GM21717 (cell line): ENCODE results near the gene LAMC3.

Experiments
- ATAC-seq: cut with Tn5 transposase; IDR thresholded peaks from one replicate; pipeline ENCODE4 v1.9.1; 2021; ENCODE audit warnings: mild to moderate bottlenecking, moderate library complexity; ENCODE audit not compliant: unreplicated experiment

The LAMC3 gene

GRCh38 chr9:131039129-131039954 lies 30.4 kb downstream of the LAMC3 start:
- ATAC-seq, result no peak

DNA sequence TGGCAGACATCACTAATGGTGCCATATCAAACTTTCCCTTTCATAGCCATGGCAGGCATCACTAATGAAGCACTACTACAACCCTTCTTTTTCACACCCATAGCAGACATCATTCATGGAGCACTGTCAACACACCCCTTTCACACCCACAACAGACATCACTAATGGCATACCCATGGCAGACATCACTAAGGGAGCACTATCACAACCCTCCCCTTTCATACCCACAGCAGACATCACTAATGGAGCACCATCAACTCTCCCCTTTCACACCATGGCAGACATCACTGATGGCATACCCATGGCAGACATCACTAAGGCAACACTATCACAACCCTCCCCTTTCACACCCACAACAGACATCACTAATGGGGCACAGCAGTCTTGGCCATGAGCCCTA lies 33.7 kb downstream of the LAMC3 start:
- ATAC-seq, result no peak

DNA sequence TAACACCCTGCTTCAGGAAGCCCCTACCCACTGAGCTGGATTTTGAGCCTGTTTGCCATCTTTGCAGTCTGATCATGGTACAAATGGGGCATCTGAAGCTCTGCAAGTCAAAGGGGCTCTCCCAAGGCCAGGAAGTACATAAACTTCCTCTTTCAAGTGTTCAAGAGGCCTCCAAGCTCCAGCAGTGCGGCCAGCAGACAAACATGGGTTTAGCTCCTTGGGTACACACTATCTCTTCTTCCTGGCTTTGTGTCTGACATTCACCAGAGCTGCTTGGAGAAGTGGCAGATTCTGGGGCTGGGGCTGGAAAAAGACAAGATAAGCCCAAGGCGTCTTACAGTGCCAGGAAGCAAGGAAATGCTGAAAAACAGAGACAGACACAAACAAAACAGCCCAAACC lies 34.1 kb downstream of the LAMC3 start:
- ATAC-seq, result no peak

- ATAC-seq, result no peak
Observed at GRCh38 chr9:131043646-131044045, 34.7 kb downstream of the LAMC3 start.

- no peak for ATAC-seq
Observed at GRCh38 chr9:131045300-131046092, 36.5 kb downstream of the LAMC3 start.

DNA sequence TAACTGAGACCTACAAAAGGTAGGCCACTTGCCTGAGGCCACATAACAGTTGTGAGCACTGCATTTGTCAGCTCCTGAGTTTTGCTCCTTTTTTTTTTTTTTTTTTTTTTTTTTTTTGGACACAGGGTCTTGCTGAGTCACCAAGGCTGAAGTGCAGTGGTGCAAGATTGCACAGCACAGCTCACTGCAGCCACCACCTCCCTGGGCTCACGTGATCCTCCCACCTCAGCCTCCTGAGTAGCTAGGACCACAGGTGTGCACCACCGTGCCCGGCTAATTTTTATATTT lies 37.1 kb downstream of the LAMC3 start:
- no peak for ATAC-seq

DNA sequence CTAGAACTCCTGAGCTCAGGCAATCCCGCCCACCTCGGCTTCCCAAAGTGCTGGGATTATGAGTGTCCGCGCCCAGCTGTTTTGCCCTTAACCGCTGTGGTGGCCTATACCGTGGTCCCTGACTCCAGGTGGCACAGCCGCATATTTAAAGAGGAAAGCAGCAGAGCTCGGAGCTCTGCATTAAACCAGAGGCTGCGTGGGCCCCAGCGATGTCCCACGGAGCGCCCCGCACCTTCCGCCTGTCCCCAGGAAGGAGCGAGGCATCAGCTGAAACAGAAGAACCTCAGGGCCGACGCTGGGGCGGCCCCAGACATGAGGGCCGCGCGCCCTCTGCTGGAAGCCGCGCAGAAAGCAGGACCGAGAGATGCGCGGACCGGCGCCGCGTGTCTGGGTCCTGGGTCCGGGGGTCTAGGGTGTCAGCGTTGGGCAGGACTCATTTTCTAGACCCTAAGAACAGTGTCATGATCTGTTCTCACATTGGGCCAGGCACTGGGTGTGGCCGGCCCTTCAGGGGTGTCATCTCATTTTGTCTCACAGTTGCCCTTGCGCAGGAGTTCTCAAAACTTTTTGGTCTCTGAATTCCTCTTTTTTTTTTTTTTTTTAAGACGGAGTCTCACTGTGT lies 37.7 kb downstream of the LAMC3 start:
- ATAC-seq, result no peak

GRCh38 chr9:131048332-131048731 lies 39.4 kb downstream of the LAMC3 start:
- ATAC-seq, result no peak

DNA sequence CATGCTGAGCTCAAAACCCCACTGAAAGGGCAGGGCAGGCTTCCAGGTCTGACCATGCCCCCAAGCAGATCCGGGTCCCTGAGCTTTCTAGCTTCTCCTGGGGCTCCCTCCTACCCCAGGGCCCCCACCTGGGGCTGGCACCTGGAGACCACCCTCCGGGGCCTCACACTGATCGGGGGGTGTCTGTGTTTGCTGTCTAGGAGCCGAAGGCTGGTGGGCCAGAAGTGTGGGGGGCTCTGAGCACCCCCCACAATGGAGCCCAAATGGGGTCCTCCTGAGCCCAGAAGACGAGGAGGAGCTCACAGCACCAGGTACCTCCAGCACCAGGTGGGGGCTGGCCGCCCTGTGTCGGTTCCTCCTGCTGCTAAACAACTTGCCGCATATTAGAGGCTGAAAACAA lies 39.8 kb downstream of the LAMC3 start:
- no peak for ATAC-seq

GRCh38 chr9:131049829-131050715 lies 41.1 kb downstream of the LAMC3 start:
- ATAC-seq, result no peak

- no peak for ATAC-seq
Observed at GRCh38 chr9:131050831-131051230, 41.9 kb downstream of the LAMC3 start.

- no peak for ATAC-seq
Observed at GRCh38 chr9:131051592-131052517, 42.9 kb downstream of the LAMC3 start.

DNA sequence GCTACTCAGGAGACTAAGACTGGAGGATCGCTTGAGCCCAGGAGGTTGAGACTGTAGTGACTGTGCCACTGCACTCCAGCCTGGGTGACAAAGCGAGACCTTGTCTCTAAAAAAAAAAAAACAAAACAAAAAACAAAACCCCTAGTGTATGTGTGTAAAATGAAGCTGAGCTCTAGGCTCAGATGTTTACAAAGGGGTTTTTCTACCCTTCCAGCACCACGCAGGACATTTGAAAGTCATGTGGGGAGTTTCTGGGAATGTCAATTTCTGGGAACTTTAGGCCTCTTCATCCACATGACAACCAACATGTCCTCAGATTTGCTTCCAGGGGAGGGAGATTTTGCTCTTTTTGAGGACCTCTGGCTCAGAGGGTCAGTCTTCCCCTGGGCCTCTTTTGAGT lies 44.9 kb downstream of the LAMC3 start:
- no peak for ATAC-seq

- no peak for ATAC-seq
Observed at GRCh38 chr9:131056781-131057506, 48.0 kb downstream of the LAMC3 start.

DNA sequence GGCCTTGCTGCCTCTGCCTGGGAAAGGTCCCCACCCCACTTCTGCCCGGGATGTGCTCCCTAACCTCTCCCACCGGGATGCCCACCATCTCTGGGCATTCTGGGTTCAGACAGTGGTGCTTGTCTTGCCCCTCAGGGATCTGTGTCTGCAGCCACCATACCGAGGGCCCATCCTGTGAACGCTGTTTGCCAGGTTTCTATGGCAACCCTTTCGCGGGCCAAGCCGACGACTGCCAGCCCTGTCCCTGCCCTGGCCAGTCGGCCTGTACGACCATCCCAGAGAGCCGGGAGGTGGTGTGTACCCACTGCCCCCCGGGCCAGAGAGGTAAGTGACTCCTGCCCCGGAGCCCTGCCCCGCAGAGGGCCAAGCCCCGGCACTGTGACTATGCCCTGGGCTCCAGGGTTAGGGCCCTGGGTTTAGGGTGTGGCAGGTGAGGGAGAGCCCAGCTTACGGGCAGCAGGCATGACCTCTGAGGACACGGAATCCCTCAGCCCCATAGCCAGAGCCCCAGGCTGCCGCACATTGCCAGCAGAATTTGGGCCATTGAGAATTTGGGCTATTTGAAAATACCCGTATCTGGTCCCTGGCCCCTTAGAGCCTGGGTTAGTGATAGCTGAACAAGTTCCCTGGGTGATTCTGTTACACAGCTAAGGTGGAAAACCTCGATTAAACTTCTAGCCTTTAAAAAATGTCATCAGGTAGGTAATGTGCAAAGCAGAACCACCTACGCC lies 52.1 kb downstream of the LAMC3 start:
- ATAC-seq, result no peak

DNA sequence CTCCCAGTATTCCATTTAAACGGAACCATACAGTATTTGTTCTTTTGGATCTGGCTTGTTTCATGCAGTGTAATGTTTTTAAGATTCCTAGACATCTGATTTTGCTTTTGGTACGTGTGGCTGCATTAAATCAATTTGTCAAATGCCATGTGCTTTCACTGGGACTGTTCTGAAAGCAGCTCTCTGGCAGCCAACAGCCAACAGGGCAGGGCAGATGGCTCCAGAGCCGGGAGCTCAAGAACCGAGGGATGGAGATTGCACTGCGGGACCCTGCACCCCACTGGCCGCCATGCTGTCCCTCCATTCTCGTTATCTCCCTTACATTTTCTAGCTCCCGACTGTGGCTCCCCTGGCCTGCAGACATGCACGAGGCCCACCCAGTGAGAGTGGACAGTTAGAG lies 54.0 kb downstream of the LAMC3 start:
- no peak for ATAC-seq

GRCh38 chr9:131065599-131065998 lies 56.6 kb downstream of the LAMC3 start:
- no peak for ATAC-seq

- no peak for ATAC-seq
Observed at GRCh38 chr9:131067625-131068024, 58.7 kb downstream of the LAMC3 start.
